ENCODE data around the gene TSPAN13.

- TF ChIP-seq CTCF (IDR thresholded peaks at IDR 0.05) (no peak), POLR2A (IDR thresholded peaks at IDR 0.05) (no peak)
These were observed 72.5 kb downstream of the TSPAN13 start for GRCh38 chr7:16826060-16826459.
